GM18951 (cell line): Measurements from ENCODE around the gene PTPN3.
"Not testable (repeated sequence)": the region's sequence is repeated elsewhere in the genome, so short reads cannot be mapped to it uniquely, and the experiment has no call there.

Experiments
- POLR2A ChIP-seq: IDR thresholded peaks from 4 replicates; pipeline ENCODE4 v1.6.1; 2011; ENCODE audit warnings: mild to moderate bottlenecking; ENCODE audit not compliant: insufficient read length, insufficient read depth; ENCODE audit errors: extremely low read depth
- in situ Hi-C: fragments of 300-500 bp; cut with MboI; formaldehyde crosslinking; loops from one replicate; pipeline ENCODE4 v1.12.0; 2022; ENCODE audit warnings: low sequenced_read_pairs, mixed read lengths, inconsistent platforms; ENCODE audit not compliant: unreplicated experiment

The PTPN3 gene

GRCh38 chr9:109344866-109345265 lies 153.2 kb downstream of the PTPN3 start:
- TF ChIP-seq POLR2A, result no peak
- in situ Hi-C loops, result no loop called here

- TF ChIP-seq POLR2A, result no peak
- in situ Hi-C loops, result no loop called here
Observed at GRCh38 chr9:109342878-109343277, 155.2 kb downstream of the PTPN3 start.

GRCh38 chr9:109341561-109341960 lies 156.5 kb downstream of the PTPN3 start:
- in situ Hi-C loops, result no loop called here
- no peak for TF ChIP-seq POLR2A

DNA sequence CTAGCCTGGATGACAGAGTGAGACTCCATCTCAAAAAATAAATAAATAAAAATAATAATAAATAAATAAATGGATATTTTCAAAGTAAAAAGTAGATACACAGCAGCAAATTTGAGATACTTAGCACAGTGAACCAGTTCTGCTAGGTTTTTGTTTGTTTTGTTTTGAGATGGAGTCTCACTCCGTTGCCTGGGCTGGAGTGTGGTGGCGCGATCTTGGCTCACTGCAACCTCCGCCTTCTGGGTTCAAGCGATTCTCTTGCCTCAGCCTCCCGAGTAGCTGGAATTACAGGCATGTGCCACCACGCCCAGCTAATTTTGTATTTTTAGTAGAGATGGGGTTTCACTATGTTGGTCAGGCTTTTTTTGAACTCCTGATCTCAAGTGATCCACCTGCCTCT lies 157.1 kb downstream of the PTPN3 start:
- in situ Hi-C loops, result not testable (repeated sequence)

- in situ Hi-C loops, result no loop called here
- no peak for TF ChIP-seq POLR2A
Observed at GRCh38 chr9:109336409-109336808, 161.7 kb downstream of the PTPN3 start.

DNA sequence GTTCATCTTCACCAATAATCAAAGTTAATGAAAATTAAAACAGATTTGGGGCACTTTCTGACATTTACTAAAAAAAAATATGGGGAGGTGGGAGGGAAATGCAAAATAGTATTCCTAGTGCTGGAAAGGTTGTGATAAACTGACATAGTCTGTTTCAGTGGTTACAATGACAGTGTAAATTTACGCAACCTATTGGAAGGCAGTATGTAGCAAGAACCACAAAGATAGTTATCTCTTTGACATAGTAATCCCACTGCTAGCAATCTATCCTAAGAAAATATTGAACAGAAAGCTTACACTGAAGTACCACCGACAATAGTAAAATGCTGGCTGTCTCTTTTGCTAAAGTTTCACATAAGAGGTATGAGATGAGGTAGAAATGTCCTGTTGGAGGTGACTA lies 162.2 kb downstream of the PTPN3 start:
- in situ Hi-C loops, result no loop called here

DNA sequence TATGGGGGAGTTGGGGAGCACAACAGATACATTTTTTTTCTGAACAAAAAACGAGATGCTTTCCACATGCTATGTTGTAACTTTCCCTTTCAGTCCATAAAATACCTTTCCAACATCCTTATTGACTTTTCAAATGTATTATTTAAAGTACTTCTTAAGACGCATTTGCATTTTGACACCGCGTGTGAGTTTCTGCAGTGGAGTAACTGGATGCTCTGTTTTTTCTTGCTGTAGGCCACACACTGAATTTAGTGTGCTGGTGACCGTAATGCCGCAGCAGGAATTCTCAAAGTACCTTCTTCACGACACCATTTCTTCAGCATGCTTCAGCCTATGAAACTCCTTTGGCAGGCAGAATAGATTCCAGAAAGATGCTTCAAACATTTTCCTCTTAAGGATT lies 163.0 kb downstream of the PTPN3 start:
- in situ Hi-C loops, result no loop called here
- no peak for TF ChIP-seq POLR2A

More for the DNA sequence above, 162.2 kb downstream of the PTPN3 start:
- TF ChIP-seq POLR2A, result no peak

- in situ Hi-C loops, result no loop called here
- no peak for TF ChIP-seq POLR2A
Observed at GRCh38 chr9:109331353-109331752, 166.8 kb downstream of the PTPN3 start.

DNA sequence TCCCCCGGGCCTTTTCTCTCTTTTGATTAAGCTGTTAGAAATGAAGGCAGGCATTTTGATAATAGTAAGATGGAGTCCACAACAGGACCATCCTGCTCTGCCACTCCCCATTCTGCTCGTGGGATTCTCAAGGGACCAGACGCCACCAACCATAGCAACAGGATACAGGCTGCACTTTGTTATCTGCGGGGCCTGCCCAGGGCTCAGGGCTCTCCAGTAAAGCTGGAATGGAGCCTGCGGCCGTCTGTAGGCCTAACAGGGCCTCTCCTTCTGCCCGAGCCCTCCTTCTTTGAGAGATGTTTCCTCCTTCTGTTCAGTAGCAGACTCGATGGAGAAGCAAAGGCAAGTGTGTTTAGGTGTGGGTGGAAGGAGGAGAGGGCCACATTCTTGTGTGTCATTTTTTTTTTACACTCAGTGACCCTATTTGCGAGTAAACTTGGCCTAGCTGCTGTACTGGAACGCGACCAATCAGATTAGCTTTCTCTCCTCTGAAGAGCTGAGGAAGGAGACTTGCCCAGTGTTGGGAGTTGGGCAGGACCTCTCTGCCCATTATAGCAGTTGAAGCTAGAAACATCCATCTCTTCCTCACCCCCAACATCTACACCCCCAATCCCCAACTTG lies 168.4 kb downstream of the PTPN3 start:
- TF ChIP-seq POLR2A, result no peak
- in situ Hi-C loops, result no loop called here

GRCh38 chr9:109328978-109329637 lies 169.0 kb downstream of the PTPN3 start:
- TF ChIP-seq POLR2A, result no peak
- in situ Hi-C loops, result no loop called here
